Ammon's horn (tissue), 1 donor: ENCODE data around the gene ACAP1.
A peak's percentile ranks its signal among the peaks of the same experiment; 100 is the strongest.

Source experiments
- DNase-seq: peaks from one replicate; pipeline ENCODE4 v3.0.0-alpha.2; 2016; ENCODE audit warnings: low spot score

The ACAP1 gene

GRCh38 chr17:7391307-7391706 lies 55.0 kb downstream of the ACAP1 start:
- DNase-seq: no peak

GRCh38 chr17:7392696-7393612 lies 56.6 kb downstream of the ACAP1 start:
- DNase-seq: no peak

GRCh38 chr17:7393613-7394451 lies 57.5 kb downstream of the ACAP1 start:
- no peak for DNase-seq

GRCh38 chr17:7394452-7395191 lies 58.3 kb downstream of the ACAP1 start, which contains the start of gene PLSCR3:
PLSCR3 (minus strand) TSS chr17:7394525; CDS start chr17:7394110, 415 bp downstream.
- peak; percentile 86 for DNase-seq

GRCh38 chr17:7396147-7396546 lies 59.8 kb downstream of the ACAP1 start:
- no peak for DNase-seq

GRCh38 chr17:7398612-7399011 lies 62.3 kb downstream of the ACAP1 start:
- no peak for DNase-seq
